Dendritic cell treated with granulocyte-macrophage colony-stimulating factor and Interleukin-4, amounts not matched to agents 40 ng/mL and 50 ng/mL, for 4 days (primary cell): ENCODE results near the gene EBPL.
A peak's percentile ranks its signal among the peaks of the same experiment; 100 is the strongest.
"Not testable (repeated sequence)": the region's sequence is repeated elsewhere in the genome, so short reads cannot be mapped to it uniquely, and the experiment has no call there.

Experiments
- H3K27ac Mint-ChIP-seq: one replicate; pipeline ENCODE4 v1.8.0; 2022; ENCODE audit warnings: mild to moderate bottlenecking, mixed read lengths
- H3K27me3 Mint-ChIP-seq: one replicate; pipeline ENCODE4 v1.8.0; 2022; ENCODE audit warnings: mild to moderate bottlenecking, mixed read lengths
- H3K36me3 Mint-ChIP-seq: one replicate; pipeline ENCODE4 v1.8.0; 2022; ENCODE audit warnings: low read depth, mixed read lengths
- H3K4me1 Mint-ChIP-seq: one replicate; pipeline ENCODE4 v1.8.0; 2022; ENCODE audit warnings: low read depth, mixed read lengths
- H3K4me3 Mint-ChIP-seq: one replicate; pipeline ENCODE4 v1.8.0; 2022; ENCODE audit warnings: mild to moderate bottlenecking, moderate library complexity, mixed read lengths
- H3K9me3 Mint-ChIP-seq: one replicate; pipeline ENCODE4 v1.8.0; 2022; ENCODE audit warnings: mixed read lengths
- intact Hi-C: fragments of 100-400 bp; cut with micrococcal nuclease; formaldehyde crosslinking; loops from one replicate; pipeline ENCODE4 v1.15.0; 2022

Gene EBPL

GRCh38 chr13:49690995-49691784 lies at the start of gene EBPL:
TSS of gene EBPL (minus strand) at chr13:49691486. CDS start at chr13:49691424, 62 bp downstream.
- H3K4me1 Mint-ChIP-seq = peaks cover 35% of the 10 kb centered on the region
- H3K9me3 Mint-ChIP-seq = no peaks in the 10 kb centered on the region
- H3K4me3 Mint-ChIP-seq = peak within 1 kb of the TSS; percentile 79
- H3K36me3 Mint-ChIP-seq = peaks cover 5% of the 10 kb centered on the region
- peak within 1 kb of the TSS; percentile 56 for H3K27ac Mint-ChIP-seq
- intact Hi-C loops = loop anchor here (5.0 kb wide), 2 partner anchors 49 to 101 kb away; partner anchors contain the start of gene KPNA3
- H3K27me3 Mint-ChIP-seq = peaks cover 1% of the 10 kb centered on the region

- peaks cover 65% of the 10 kb centered on the region for H3K36me3 Mint-ChIP-seq
- H3K27ac Mint-ChIP-seq = no peak overlapping the region
- H3K4me1 Mint-ChIP-seq = peaks cover 13% of the 10 kb centered on the region
- no peak overlapping the region for H3K4me3 Mint-ChIP-seq
- no peaks in the 10 kb centered on the region for H3K27me3 Mint-ChIP-seq
- intact Hi-C loops = no loop called here
- H3K9me3 Mint-ChIP-seq = no peaks in the 10 kb centered on the region
These were observed 49.6 kb upstream of the EBPL start for GRCh38 chr13:49740870-49741269.

- intact Hi-C loops = no loop called here
- Mint-ChIP-seq H3K4me1 (peaks cover 13% of the 10 kb centered on the region), H3K9me3 (no peaks in the 10 kb centered on the region), H3K27me3 (no peaks in the 10 kb centered on the region), H3K4me3 (no peak overlapping the region), H3K27ac (no peak overlapping the region), H3K36me3 (peaks cover 53% of the 10 kb centered on the region)
These were observed 48.4 kb upstream of the EBPL start for GRCh38 chr13:49739498-49740187.

GRCh38 chr13:49733181-49733951 lies 42.1 kb upstream of the EBPL start:
- Mint-ChIP-seq H3K9me3 (no peaks in the 10 kb centered on the region), H3K36me3 (peaks cover 43% of the 10 kb centered on the region), H3K4me1 (no peaks in the 10 kb centered on the region), H3K4me3 (no peak overlapping the region), H3K27ac (no peak overlapping the region), H3K27me3 (no peaks in the 10 kb centered on the region)
- intact Hi-C loops = no loop called here

GRCh38 chr13:49731766-49732165 lies 40.5 kb upstream of the EBPL start:
- Mint-ChIP-seq H3K9me3 (no peaks in the 10 kb centered on the region), H3K36me3 (peaks cover 52% of the 10 kb centered on the region), H3K27me3 (no peaks in the 10 kb centered on the region), H3K27ac (no peak overlapping the region), H3K4me1 (no peaks in the 10 kb centered on the region), H3K4me3 (no peak overlapping the region)
- intact Hi-C loops = no loop called here

GRCh38 chr13:49716615-49717014 lies 25.3 kb upstream of the EBPL start:
- Mint-ChIP-seq H3K4me1 (no peaks in the 10 kb centered on the region), H3K9me3 (peaks cover 22% of the 10 kb centered on the region), H3K27ac (no peak overlapping the region), H3K27me3 (no peaks in the 10 kb centered on the region), H3K4me3 (no peak overlapping the region), H3K36me3 (peaks cover 80% of the 10 kb centered on the region)
- intact Hi-C loops = no loop called here

- H3K4me3 Mint-ChIP-seq = no peak overlapping the region
- no peaks in the 10 kb centered on the region for H3K27me3 Mint-ChIP-seq
- H3K36me3 Mint-ChIP-seq = peaks cover 80% of the 10 kb centered on the region
- H3K4me1 Mint-ChIP-seq = no peaks in the 10 kb centered on the region
- peaks cover 22% of the 10 kb centered on the region for H3K9me3 Mint-ChIP-seq
- intact Hi-C loops = no loop called here
- H3K27ac Mint-ChIP-seq = no peak overlapping the region
These were observed 23.5 kb upstream of the EBPL start for GRCh38 chr13:49714757-49715156.

GRCh38 chr13:49711218-49711863 lies 20.1 kb upstream of the EBPL start:
- Mint-ChIP-seq H3K27ac (no peak overlapping the region), H3K4me3 (no peak overlapping the region), H3K27me3 (no peaks in the 10 kb centered on the region), H3K36me3 (peaks cover 81% of the 10 kb centered on the region), H3K4me1 (no peaks in the 10 kb centered on the region), H3K9me3 (peaks cover 10% of the 10 kb centered on the region)
- intact Hi-C loops = no loop called here

GRCh38 chr13:49704264-49704663 lies 13.0 kb upstream of the EBPL start:
- H3K27ac Mint-ChIP-seq, H3K4me3 Mint-ChIP-seq, H3K27me3 Mint-ChIP-seq, intact Hi-C loops, H3K9me3 Mint-ChIP-seq, H3K4me1 Mint-ChIP-seq: not testable (repeated sequence)
- peaks cover 55% of the 10 kb centered on the region for H3K36me3 Mint-ChIP-seq

- Mint-ChIP-seq H3K27me3 (no peaks in the 10 kb centered on the region), H3K36me3 (peaks cover 48% of the 10 kb centered on the region), H3K4me3 (no peak overlapping the region), H3K27ac (no peak overlapping the region), H3K9me3 (no peaks in the 10 kb centered on the region), H3K4me1 (no peaks in the 10 kb centered on the region)
- intact Hi-C loops = no loop called here
These were observed 10.2 kb upstream of the EBPL start for GRCh38 chr13:49701491-49701890.

GRCh38 chr13:49697468-49697867 lies 6.2 kb upstream of the EBPL start:
- intact Hi-C loops = no loop called here
- no peak overlapping the region for H3K4me3 Mint-ChIP-seq
- no peaks in the 10 kb centered on the region for H3K27me3 Mint-ChIP-seq
- H3K36me3 Mint-ChIP-seq = peaks cover 35% of the 10 kb centered on the region
- H3K27ac Mint-ChIP-seq = no peak overlapping the region
- H3K4me1 Mint-ChIP-seq = peaks cover 27% of the 10 kb centered on the region
- H3K9me3 Mint-ChIP-seq = no peaks in the 10 kb centered on the region

GRCh38 chr13:49694446-49694845 lies 3.2 kb upstream of the EBPL start:
- Mint-ChIP-seq H3K9me3 (no peaks in the 10 kb centered on the region), H3K27me3 (peaks cover 1% of the 10 kb centered on the region), H3K36me3 (peaks cover 15% of the 10 kb centered on the region), H3K4me1 (peaks cover 35% of the 10 kb centered on the region), H3K27ac (no peak overlapping the region), H3K4me3 (no peak overlapping the region)
- intact Hi-C loops = loop anchor here (5.0 kb wide), 2 partner anchors 52 to 98 kb away; partner anchors contain the start of gene KPNA3

- Mint-ChIP-seq H3K27ac (no peak overlapping the region), H3K4me1 (peaks cover 35% of the 10 kb centered on the region), H3K4me3 (no peak overlapping the region), H3K9me3 (no peaks in the 10 kb centered on the region), H3K27me3 (peaks cover 1% of the 10 kb centered on the region), H3K36me3 (peaks cover 14% of the 10 kb centered on the region)
- intact Hi-C loops = loop anchor here (5.0 kb wide), 2 partner anchors 52 to 98 kb away; partner anchors contain the start of gene KPNA3
These were observed 2.6 kb upstream of the EBPL start for GRCh38 chr13:49693877-49694276.
